Measurements from ENCODE around the gene PHOSPHO2.
"Not testable (repeated sequence)": the region's sequence is repeated elsewhere in the genome, so short reads cannot be mapped to it uniquely, and the experiment has no call there.

PHOSPHO2 gene

GRCh38 chr2:169684135-169684565 lies 10.1 kb upstream of the PHOSPHO2 start:
- H3K9me3 ChIP-seq (ENCODE audit: control insufficient read depth in 1 of 2, low read length in 2 of 2) = no peaks in the 10 kb centered on the region
- H3K27me3 ChIP-seq (ENCODE audit: low read depth, low read length) = no peaks in the 10 kb centered on the region
- no peak overlapping the region for H3K27ac ChIP-seq (ENCODE audit: low read length)
- no peaks in the 10 kb centered on the region for H3K36me3 ChIP-seq (ENCODE audit: control insufficient read depth in 1 of 2, insufficient read depth in 2 of 2, low read length in 2 of 2)
- no peak overlapping the region for H3K4me3 ChIP-seq (ENCODE audit: low read depth in 1 of 2, low read length in 2 of 2)
- no peaks in the 10 kb centered on the region for H3K4me1 ChIP-seq (ENCODE audit: control insufficient read depth in 1 of 2, insufficient read depth in 2 of 2, low read length in 2 of 2)

GRCh38 chr2:169684712-169685111 lies 9.6 kb upstream of the PHOSPHO2 start:
- H3K27ac ChIP-seq (ENCODE audit: low read length); H3K4me1 ChIP-seq (ENCODE audit: control insufficient read depth in 1 of 2, insufficient read depth in 2 of 2, low read length in 2 of 2); H3K27me3 ChIP-seq (ENCODE audit: low read depth, low read length); H3K9me3 ChIP-seq (ENCODE audit: control insufficient read depth in 1 of 2, low read length in 2 of 2); H3K4me3 ChIP-seq (ENCODE audit: low read depth in 1 of 2, low read length in 2 of 2); H3K36me3 ChIP-seq (ENCODE audit: control insufficient read depth in 1 of 2, insufficient read depth in 2 of 2, low read length in 2 of 2): not testable (repeated sequence)

GRCh38 chr2:169686825-169687224 lies 7.4 kb upstream of the PHOSPHO2 start:
- H3K4me1 ChIP-seq (ENCODE audit: control insufficient read depth in 1 of 2, insufficient read depth in 2 of 2, low read length in 2 of 2); H3K27me3 ChIP-seq (ENCODE audit: low read depth, low read length); H3K9me3 ChIP-seq (ENCODE audit: control insufficient read depth in 1 of 2, low read length in 2 of 2); H3K27ac ChIP-seq (ENCODE audit: low read length); H3K4me3 ChIP-seq (ENCODE audit: low read depth in 1 of 2, low read length in 2 of 2); H3K36me3 ChIP-seq (ENCODE audit: control insufficient read depth in 1 of 2, insufficient read depth in 2 of 2, low read length in 2 of 2): not testable (repeated sequence)

DNA sequence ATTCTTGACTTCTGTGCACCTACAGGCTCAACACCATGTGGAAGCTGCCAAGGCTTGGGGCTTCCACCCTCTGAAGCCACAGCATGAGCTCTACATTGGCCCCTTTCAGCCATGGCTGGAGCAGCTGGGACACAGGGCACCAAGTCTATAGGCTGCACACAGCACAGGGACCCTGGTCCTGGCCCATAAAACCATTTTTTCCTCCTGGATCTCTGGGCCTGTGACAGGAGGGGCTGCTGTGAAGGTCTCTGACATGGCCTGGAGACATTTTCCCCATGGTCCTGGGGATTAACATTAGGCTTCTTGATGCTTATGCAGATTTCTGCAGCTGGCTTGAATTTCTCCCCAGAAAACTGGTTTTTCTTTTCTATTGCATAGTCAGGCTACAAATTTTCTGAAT lies 6.3 kb upstream of the PHOSPHO2 start:
- H3K27me3 ChIP-seq (ENCODE audit: low read depth, low read length); H3K9me3 ChIP-seq (ENCODE audit: control insufficient read depth in 1 of 2, low read length in 2 of 2); H3K36me3 ChIP-seq (ENCODE audit: control insufficient read depth in 1 of 2, insufficient read depth in 2 of 2, low read length in 2 of 2); H3K4me3 ChIP-seq (ENCODE audit: low read depth in 1 of 2, low read length in 2 of 2); H3K27ac ChIP-seq (ENCODE audit: low read length); H3K4me1 ChIP-seq (ENCODE audit: control insufficient read depth in 1 of 2, insufficient read depth in 2 of 2, low read length in 2 of 2): not testable (repeated sequence)

GRCh38 chr2:169690958-169691357 lies 3.3 kb upstream of the PHOSPHO2 start:
- H3K4me1 ChIP-seq (ENCODE audit: control insufficient read depth in 1 of 2, insufficient read depth in 2 of 2, low read length in 2 of 2) = peaks cover 0 to 7% of the 10 kb centered on the region in 2 donors
- H3K27ac ChIP-seq (ENCODE audit: low read length) = no peak overlapping the region
- no peaks in the 10 kb centered on the region for H3K36me3 ChIP-seq (ENCODE audit: control insufficient read depth in 1 of 2, insufficient read depth in 2 of 2, low read length in 2 of 2)
- no peak overlapping the region for H3K4me3 ChIP-seq (ENCODE audit: low read depth in 1 of 2, low read length in 2 of 2)
- no peaks in the 10 kb centered on the region for H3K27me3 ChIP-seq (ENCODE audit: low read depth, low read length)
- H3K9me3 ChIP-seq (ENCODE audit: control insufficient read depth in 1 of 2, low read length in 2 of 2) = no peaks in the 10 kb centered on the region

DNA sequence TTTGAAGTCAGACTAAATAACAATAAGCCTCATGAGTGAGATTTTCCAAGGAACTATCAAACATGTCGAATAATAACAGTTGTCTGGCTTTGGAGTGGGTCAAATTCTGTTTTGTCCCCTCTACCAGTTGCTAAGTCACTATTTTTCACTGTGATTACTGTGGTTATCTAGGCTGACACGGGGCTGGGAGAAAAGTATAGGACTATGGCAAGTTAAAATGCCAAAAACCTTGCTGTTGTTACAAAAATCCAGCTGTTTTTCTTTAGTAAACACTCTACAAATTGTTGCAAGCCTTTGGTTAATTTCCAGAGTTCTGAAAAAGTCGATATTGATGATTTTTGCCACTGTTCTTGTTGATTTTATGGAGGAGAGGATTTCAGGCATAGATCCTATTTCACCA lies 1.6 kb upstream of the PHOSPHO2 start:
- Histone ChIP-seq H3K4me1 (ENCODE audit: control insufficient read depth in 1 of 2, insufficient read depth in 2 of 2, low read length in 2 of 2) (peaks cover 0 to 7% of the 10 kb centered on the region in 2 donors), H3K4me3 (ENCODE audit: low read depth in 1 of 2, low read length in 2 of 2) (no peak overlapping the region), H3K27ac (ENCODE audit: low read length) (no peak overlapping the region)

DNA sequence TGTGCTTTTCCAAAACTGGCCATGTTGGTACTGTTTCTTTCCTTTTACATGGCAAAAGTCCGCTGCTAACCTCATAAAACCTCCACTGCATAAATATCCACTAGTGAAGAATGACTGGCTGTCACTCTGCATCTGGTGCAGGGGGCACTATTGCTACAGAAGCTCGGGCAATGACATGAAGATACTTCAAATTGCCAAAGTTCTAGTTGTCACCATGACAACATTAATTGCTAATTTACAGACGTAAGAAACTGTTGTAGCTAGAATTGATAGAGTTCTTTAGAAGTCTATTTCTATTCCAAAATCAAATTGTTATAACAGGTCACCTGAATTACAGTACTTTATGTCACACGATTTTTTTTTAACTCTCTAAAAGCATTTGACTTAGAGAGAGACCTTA lies 909 bp upstream of the PHOSPHO2 start:
- Histone ChIP-seq H3K4me1 (ENCODE audit: control insufficient read depth in 1 of 2, insufficient read depth in 2 of 2, low read length in 2 of 2) (peaks cover 0 to 7% of the 10 kb centered on the region in 2 donors), H3K27me3 (ENCODE audit: low read depth, low read length) (no peaks in the 10 kb centered on the region), H3K27ac (ENCODE audit: low read length) (peak overlapping the region; percentile 90), H3K4me3 (ENCODE audit: low read depth in 1 of 2, low read length in 2 of 2) (peak overlapping the region; percentile 95 to 96), H3K9me3 (ENCODE audit: control insufficient read depth in 1 of 2, low read length in 2 of 2) (no peaks in the 10 kb centered on the region), H3K36me3 (ENCODE audit: control insufficient read depth in 1 of 2, insufficient read depth in 2 of 2, low read length in 2 of 2) (no peaks in the 10 kb centered on the region)

More for the DNA sequence above, 1.6 kb upstream of the PHOSPHO2 start:
- no peaks in the 10 kb centered on the region for H3K9me3 ChIP-seq (ENCODE audit: control insufficient read depth in 1 of 2, low read length in 2 of 2)
- H3K27me3 ChIP-seq (ENCODE audit: low read depth, low read length) = no peaks in the 10 kb centered on the region
- H3K36me3 ChIP-seq (ENCODE audit: control insufficient read depth in 1 of 2, insufficient read depth in 2 of 2, low read length in 2 of 2) = no peaks in the 10 kb centered on the region

- peak overlapping the region; percentile 85 for H3K27ac ChIP-seq (ENCODE audit: low read length)
- H3K4me1 ChIP-seq (ENCODE audit: control insufficient read depth in 1 of 2, insufficient read depth in 2 of 2, low read length in 2 of 2) = peaks cover 0 to 7% of the 10 kb centered on the region in 2 donors
- peaks cover 0 to 5% of the 10 kb centered on the region in 2 donors for H3K36me3 ChIP-seq (ENCODE audit: control insufficient read depth in 1 of 2, insufficient read depth in 2 of 2, low read length in 2 of 2)
- no peaks in the 10 kb centered on the region for H3K9me3 ChIP-seq (ENCODE audit: control insufficient read depth in 1 of 2, low read length in 2 of 2)
- H3K27me3 ChIP-seq (ENCODE audit: low read depth, low read length) = no peaks in the 10 kb centered on the region
- peak overlapping the region; percentile 95 to 96 for H3K4me3 ChIP-seq (ENCODE audit: low read depth in 1 of 2, low read length in 2 of 2)
These were observed 608 bp downstream of the PHOSPHO2 start for GRCh38 chr2:169694894-169695260.

DNA sequence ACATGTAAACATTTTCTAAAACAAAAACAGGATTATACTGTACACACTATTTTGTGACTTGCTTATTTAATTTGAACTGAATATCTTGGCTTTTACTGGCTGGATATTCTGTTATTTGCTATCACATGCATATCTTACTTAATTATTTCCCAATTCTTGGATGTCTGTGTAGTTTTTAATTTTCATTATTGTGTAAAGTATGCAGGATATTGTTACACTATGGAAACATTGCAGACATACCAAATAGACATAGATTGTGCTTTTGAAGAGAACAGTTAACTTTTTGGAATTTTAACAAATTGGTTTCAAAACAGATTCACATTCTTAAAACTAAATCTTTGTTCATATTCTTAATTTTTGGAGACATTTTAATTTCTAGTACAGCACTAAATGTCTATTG lies 2.1 kb downstream of the PHOSPHO2 start:
- H3K27ac ChIP-seq (ENCODE audit: low read length) = no peak overlapping the region
- H3K36me3 ChIP-seq (ENCODE audit: control insufficient read depth in 1 of 2, insufficient read depth in 2 of 2, low read length in 2 of 2) = peaks cover 0 to 5% of the 10 kb centered on the region in 2 donors
- no peak overlapping the region for H3K4me3 ChIP-seq (ENCODE audit: low read depth in 1 of 2, low read length in 2 of 2)
- H3K9me3 ChIP-seq (ENCODE audit: control insufficient read depth in 1 of 2, low read length in 2 of 2) = no peaks in the 10 kb centered on the region
- H3K4me1 ChIP-seq (ENCODE audit: control insufficient read depth in 1 of 2, insufficient read depth in 2 of 2, low read length in 2 of 2) = peaks cover 0 to 7% of the 10 kb centered on the region in 2 donors
- no peaks in the 10 kb centered on the region for H3K27me3 ChIP-seq (ENCODE audit: low read depth, low read length)

DNA sequence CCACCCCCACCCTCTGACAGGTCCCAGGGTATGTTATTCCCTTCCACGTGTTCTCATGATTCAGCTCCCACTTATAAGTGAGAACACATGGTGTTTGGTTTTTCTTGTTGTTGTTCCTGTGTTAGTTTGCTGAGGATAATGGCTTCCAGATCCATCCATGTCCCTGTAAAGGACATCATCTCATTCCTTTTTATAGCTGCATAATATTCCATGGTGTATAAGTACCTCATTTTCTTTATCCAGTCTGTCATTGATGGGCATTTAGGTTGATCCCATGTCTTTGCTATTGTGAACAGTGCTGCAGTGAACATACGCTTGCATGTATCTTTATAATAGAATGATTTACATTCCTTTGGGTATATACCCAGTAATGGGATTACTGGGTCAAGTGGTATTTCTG lies 4.9 kb downstream of the PHOSPHO2 start:
- not testable (repeated sequence) for H3K4me1 ChIP-seq (ENCODE audit: control insufficient read depth in 1 of 2, insufficient read depth in 2 of 2, low read length in 2 of 2); H3K36me3 ChIP-seq (ENCODE audit: control insufficient read depth in 1 of 2, insufficient read depth in 2 of 2, low read length in 2 of 2); H3K27me3 ChIP-seq (ENCODE audit: low read depth, low read length); H3K27ac ChIP-seq (ENCODE audit: low read length); H3K4me3 ChIP-seq (ENCODE audit: low read depth in 1 of 2, low read length in 2 of 2); H3K9me3 ChIP-seq (ENCODE audit: control insufficient read depth in 1 of 2, low read length in 2 of 2)

DNA sequence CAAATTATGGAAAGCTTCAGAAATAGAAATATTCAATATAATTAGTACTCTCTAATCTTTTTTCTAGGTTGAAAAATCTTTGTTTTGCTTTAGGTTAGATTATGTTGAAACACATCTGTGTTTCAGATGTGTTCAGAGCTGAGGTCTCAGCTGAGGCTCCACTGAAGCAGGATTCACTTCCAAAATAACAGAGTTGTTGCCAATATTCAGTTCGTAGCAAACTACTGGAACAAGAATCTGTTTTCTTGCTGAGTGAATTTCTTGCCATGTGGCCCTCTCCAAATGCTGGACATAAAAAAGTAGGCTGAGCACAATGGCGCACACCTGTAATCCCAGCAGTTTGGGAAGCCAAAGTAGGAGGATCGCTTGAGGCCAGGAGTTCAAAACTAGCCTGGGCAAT lies 8.7 kb downstream of the PHOSPHO2 start:
- Histone ChIP-seq H3K4me1 (ENCODE audit: control insufficient read depth in 1 of 2, insufficient read depth in 2 of 2, low read length in 2 of 2) (peaks cover 0 to 4% of the 10 kb centered on the region in 2 donors), H3K27ac (ENCODE audit: low read length) (no peak overlapping the region), H3K9me3 (ENCODE audit: control insufficient read depth in 1 of 2, low read length in 2 of 2) (no peaks in the 10 kb centered on the region), H3K27me3 (ENCODE audit: low read depth, low read length) (no peaks in the 10 kb centered on the region), H3K36me3 (ENCODE audit: control insufficient read depth in 1 of 2, insufficient read depth in 2 of 2, low read length in 2 of 2) (peaks cover 0 to 5% of the 10 kb centered on the region in 2 donors), H3K4me3 (ENCODE audit: low read depth in 1 of 2, low read length in 2 of 2) (no peak overlapping the region)

DNA sequence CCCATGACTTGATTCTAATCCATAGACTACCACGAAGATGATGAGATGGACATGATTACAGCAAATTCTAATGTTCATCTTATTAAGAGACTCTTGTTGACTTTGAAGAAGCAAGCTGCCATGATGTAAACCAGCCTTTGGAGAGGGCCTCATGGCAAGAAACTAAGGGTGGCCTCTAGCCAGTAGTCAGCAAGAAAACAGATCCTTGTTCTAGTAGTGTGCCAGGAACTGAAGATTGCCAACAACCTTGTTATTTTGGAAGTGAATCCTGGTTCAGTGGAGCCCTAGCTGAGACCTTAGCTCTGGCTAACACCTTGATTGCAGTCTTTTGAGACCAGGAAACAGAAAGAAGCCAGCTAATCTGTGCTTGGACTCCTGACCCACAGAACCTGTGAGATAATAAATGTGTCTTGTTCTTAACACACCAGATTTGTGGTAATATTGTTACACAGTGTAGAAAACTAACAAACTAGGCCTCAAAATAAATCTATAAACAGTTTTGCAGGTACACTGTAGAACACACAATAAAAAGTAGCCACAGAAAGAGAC lies 10.0 kb downstream of the PHOSPHO2 start:
- no peak overlapping the region for H3K27ac ChIP-seq (ENCODE audit: low read length)
- no peak overlapping the region for H3K4me3 ChIP-seq (ENCODE audit: low read depth in 1 of 2, low read length in 2 of 2)

More for the DNA sequence above, 10.0 kb downstream of the PHOSPHO2 start:
- peaks cover 0 to 4% of the 10 kb centered on the region in 2 donors for H3K4me1 ChIP-seq (ENCODE audit: control insufficient read depth in 1 of 2, insufficient read depth in 2 of 2, low read length in 2 of 2)
- H3K27me3 ChIP-seq (ENCODE audit: low read depth, low read length) = no peaks in the 10 kb centered on the region
- peaks cover 0 to under 1% of the 10 kb centered on the region in 2 donors for H3K36me3 ChIP-seq (ENCODE audit: control insufficient read depth in 1 of 2, insufficient read depth in 2 of 2, low read length in 2 of 2)
- no peaks in the 10 kb centered on the region for H3K9me3 ChIP-seq (ENCODE audit: control insufficient read depth in 1 of 2, low read length in 2 of 2)

Measured in muscle layer of duodenum (tissue), 2 donors.